Keratinocyte (primary cell): ENCODE measurements around the gene ADARB2. TPM values are rescaled to one million over a fixed set of nuclear protein-coding genes. Genes with fewer than 3 reads are reported as not detected.

Experiments
- DNase-seq: peaks from one replicate; pipeline ENCODE4 v3.0.0-alpha.2; 2011; ENCODE audit warnings: low read depth, missing footprints, low spot score
- FAIRE-seq: peaks from 2 replicates; lab custom pipeline; 2011; peaks lifted over from hg19 to GRCh38; lab: Jason Lieb, UNC
- H2AFZ ChIP-seq: 2 replicates; pipeline ENCODE4 v1.6.0; 2012; ENCODE audit warnings: low read length, control low read depth, inconsistent platforms; ENCODE audit not compliant: control insufficient read depth
- H3K27ac ChIP-seq: 2 replicates; pipeline ENCODE4 v1.5.1; 2011; ENCODE audit warnings: low read length; ENCODE audit not compliant: control insufficient read depth, insufficient read depth
- H3K27me3 ChIP-seq: 3 replicates; pipeline ENCODE4 v1.6.0; 2011; ENCODE audit warnings: low read length; ENCODE audit not compliant: control insufficient read depth, insufficient read depth; ENCODE audit errors: extremely low read depth
- H3K36me3 ChIP-seq, 2 experiments: 2 replicates in 1 of 2; 3 replicates in 1 of 2; pipeline ENCODE4 v1.5.1; 2011; ENCODE audit warnings: low read length in 2 of 2, mild to moderate bottlenecking in 1 of 2; ENCODE audit not compliant: control insufficient read depth in 2 of 2, insufficient read depth in 2 of 2; ENCODE audit errors: extremely low read depth in 1 of 2
- H3K4me1 ChIP-seq: 3 replicates; pipeline ENCODE4 v1.5.1; 2011; ENCODE audit warnings: low read length; ENCODE audit not compliant: control insufficient read depth, insufficient read depth; ENCODE audit errors: extremely low read depth
- H3K4me2 ChIP-seq: 3 replicates; pipeline ENCODE4 v1.6.0; 2011; ENCODE audit warnings: low read depth, low read length; ENCODE audit not compliant: control insufficient read depth, insufficient read depth; ENCODE audit errors: extremely low read depth
- H3K4me3 ChIP-seq, 3 experiments: fragments of 200-600 bp in 1 of 3; sonication (generic) in 1 of 3; 2 replicates in 2 of 3; 3 replicates in 1 of 3; pipeline ENCODE4 v1.5.1; 2011 to 2016; ENCODE audit warnings: low read length in 3 of 3, mild to moderate bottlenecking in 3 of 3, control low read depth in 2 of 3, inconsistent platforms in 1 of 3, low read depth in 1 of 3, mixed read lengths in 1 of 3, mixed run types in 1 of 3, moderate library complexity in 1 of 3; ENCODE audit not compliant: control insufficient read depth in 2 of 3, insufficient read depth in 2 of 3; ENCODE audit errors: extremely low read depth in 1 of 3
- H3K79me2 ChIP-seq: 2 replicates; pipeline ENCODE4 v1.6.0; 2012; ENCODE audit warnings: low read length; ENCODE audit not compliant: control insufficient read depth, insufficient read depth
- H3K9ac ChIP-seq: 3 replicates; pipeline ENCODE4 v1.6.0; 2011; ENCODE audit warnings: low read length; ENCODE audit not compliant: control insufficient read depth, insufficient read depth; ENCODE audit errors: extremely low read depth
- H3K9me1 ChIP-seq: 3 replicates; pipeline ENCODE4 v1.6.0; 2011; ENCODE audit warnings: low read length; ENCODE audit not compliant: control insufficient read depth, insufficient read depth; ENCODE audit errors: extremely low read depth
- H3K9me3 ChIP-seq: 2 replicates; pipeline ENCODE4 v1.5.1; 2012; ENCODE audit warnings: low read depth, low read length; ENCODE audit not compliant: control insufficient read depth
- H4K20me1 ChIP-seq: 3 replicates; pipeline ENCODE4 v1.6.0; 2011; ENCODE audit warnings: low read length; ENCODE audit not compliant: control insufficient read depth, insufficient read depth; ENCODE audit errors: extremely low read depth
- CTCF ChIP-seq, 3 experiments: IDR thresholded peaks in 1 of 3; conservative IDR thresholded peaks in 1 of 3; optimal IDR thresholded peaks in 1 of 3; 2 replicates in 2 of 3; 3 replicates in 1 of 3; pipeline versions ENCODE3 to v1.5.1; 2011; ENCODE audit warnings: low read length in 3 of 3, mild to moderate bottlenecking in 3 of 3, moderate library complexity in 2 of 3, control low read depth in 1 of 3, inconsistent platforms in 1 of 3; ENCODE audit not compliant: insufficient read depth in 2 of 3; ENCODE audit errors: extremely low read depth in 1 of 3
- EZH2 ChIP-seq: IDR thresholded peaks from one replicate; pipeline ENCODE4 v1.6.1; 2012; ENCODE audit warnings: inconsistent platforms, mild to moderate bottlenecking, low read length, moderate library complexity
- dilution Hi-C: fragments of 300-500 bp; cut with MboI; formaldehyde crosslinking; loops from one replicate; pipeline ENCODE4 v1.7.0; 2020; ENCODE audit warnings: low sequenced_read_pairs; ENCODE audit not compliant: extremely low pct_ligation_motif_present
- polyA plus RNA-seq, 5 experiments: library from polyadenylated mRNA; depleted of rRNA in 3 of 5; stranded (reverse) in 3 of 5; stranded (forward) in 1 of 5; unstranded in 1 of 5; fragments of >200 nt; gene quantifications; 1 replicate in 1 of 5; 2 replicates in 3 of 5; 3 replicates in 1 of 5; pipeline versions ENCODE4 v1.2.1 to v1.2.3, GENCODE V29; 2011 to 2012; ENCODE audit warnings: missing spikeins in 2 of 5, low read depth in 1 of 5, low replicate concordance in 1 of 5

ADARB2 gene
- polyA plus RNA-seq, 1 donor (not counting 4 experiments of a cell fraction or from before 2014, with no cell fraction given) = not detected

- dilution Hi-C loops = no loop called here
- H3K9me1 ChIP-seq = no peaks in the 10 kb centered on the region
- peaks cover 4% of the 10 kb centered on the region for H3K9me3 ChIP-seq
- no peaks in the 10 kb centered on the region for H4K20me1 ChIP-seq
- no peak overlapping the region for H3K4me3 ChIP-seq
- TF ChIP-seq EZH2 = no peak
- no peak for TF ChIP-seq CTCF (optimal IDR thresholded peaks at IDR 0.05 in 1 of 3, IDR thresholded peaks at IDR 0.05 in 1 of 3, conservative IDR thresholded peaks at IDR 0.05 in 1 of 3; ENCODE audit: extremely low read depth in 1 of 3, insufficient read depth in 2 of 3, low read length in 3 of 3)
- no peak for DNase-seq
- H3K36me3 ChIP-seq = no peaks in the 10 kb centered on the region
- no peak overlapping the region for H3K9ac ChIP-seq
- no peaks in the 10 kb centered on the region for H3K4me1 ChIP-seq
- no peak overlapping the region for H3K27ac ChIP-seq
- no peak for FAIRE-seq
- no peak overlapping the region for H3K4me2 ChIP-seq
- peaks cover 3% of the 10 kb centered on the region for H3K27me3 ChIP-seq
- H3K79me2 ChIP-seq = no peaks in the 10 kb centered on the region
- no peak overlapping the region for H2AFZ ChIP-seq
Measured at GRCh38 chr10:1744524-1744923, 7.2 kb upstream of the ADARB2 start.

GRCh38 chr10:1743141-1743540 lies 5.8 kb upstream of the ADARB2 start:
- no peak for TF ChIP-seq CTCF (optimal IDR thresholded peaks at IDR 0.05 in 1 of 3, IDR thresholded peaks at IDR 0.05 in 1 of 3, conservative IDR thresholded peaks at IDR 0.05 in 1 of 3; ENCODE audit: extremely low read depth in 1 of 3, insufficient read depth in 2 of 3, low read length in 3 of 3)
- TF ChIP-seq EZH2 = no peak
- Histone ChIP-seq H3K27me3 (peaks cover 9% of the 10 kb centered on the region), H3K9me3 (peaks cover 4% of the 10 kb centered on the region), H4K20me1 (no peaks in the 10 kb centered on the region), H2AFZ (no peak overlapping the region), H3K9ac (no peak overlapping the region), H3K9me1 (no peaks in the 10 kb centered on the region), H3K36me3 (no peaks in the 10 kb centered on the region), H3K79me2 (no peaks in the 10 kb centered on the region), H3K4me2 (no peak overlapping the region), H3K4me1 (no peaks in the 10 kb centered on the region), H3K4me3 (no peak overlapping the region), H3K27ac (no peak overlapping the region)
- dilution Hi-C loops = no loop called here
- DNase-seq (no peak), FAIRE-seq (no peak)
